Esophagus muscularis mucosa (tissue), 4 donors: Measurements from ENCODE around the gene CSNK1G1. TPM values are rescaled to one million over a fixed set of nuclear protein-coding genes. Genes with fewer than 3 reads are reported as not detected.
"Not testable (repeated sequence)": the region's sequence is repeated elsewhere in the genome, so short reads cannot be mapped to it uniquely, and the experiment has no call there.

ENCODE experiments used
- DNase-seq: peaks from one replicate; pipeline ENCODE4 v3.0.0-alpha.2; 2017; ENCODE audit errors: extremely low spot score
- H3K27ac ChIP-seq, 4 donors: fragments of 200-600 bp; sonication (generic); replicated peaks in 1 of 4; 1 replicate in 3 of 4; 2 replicates in 1 of 4; pipeline ENCODE4 v1.5.1; 2016 to 2019; ENCODE audit warnings: mild to moderate bottlenecking in 1 of 4
- H3K27me3 ChIP-seq, 4 donors: fragments of 200-600 bp; sonication (generic); one replicate each; pipeline versions ENCODE4 v1.5.1 to v1.6.0; 2016 to 2019
- H3K36me3 ChIP-seq, 4 donors: fragments of 200-600 bp; sonication (generic); one replicate each; pipeline ENCODE4 v1.5.1; 2016 to 2019
- H3K4me1 ChIP-seq, 4 donors: fragments of 200-600 bp; sonication (generic); one replicate each; pipeline ENCODE4 v1.5.1; 2016 to 2019
- H3K4me3 ChIP-seq, 4 donors: fragments of 200-600 bp; sonication (generic); 1 replicate in 2 of 4; 2 replicates in 2 of 4; pipeline ENCODE4 v1.5.1; 2016 to 2019; ENCODE audit warnings: mild to moderate bottlenecking in 4 of 4, moderate library complexity in 1 of 4
- H3K9me3 ChIP-seq, 4 donors: fragments of 200-600 bp; sonication (generic); 1 replicate in 3 of 4; 2 replicates in 1 of 4; pipeline ENCODE4 v1.5.1; 2016 to 2019
- EP300 ChIP-seq: sonication (generic); formaldehyde crosslinking; IDR thresholded peaks from one replicate; pipeline ENCODE4 v1.6.1; 2017; ENCODE audit warnings: antibody characterized with exemption
- POLR2A ChIP-seq: fragments of 450-650 bp; IDR thresholded peaks from one replicate; pipeline ENCODE4 v1.6.1; 2017; ENCODE audit warnings: antibody characterized with exemption, moderate library complexity, mild to moderate bottlenecking, low read depth
- POLR2AphosphoS5 ChIP-seq, 2 donors: sonication (generic); formaldehyde crosslinking; IDR thresholded peaks; one replicate each; pipeline ENCODE4 v1.6.1; 2017; ENCODE audit warnings: antibody characterized with exemption in 2 of 2
- WGBS: methylation state at CpG from one replicate; pipeline ENCODE4 v1.1.5; 2018; 5-methylcytosine and 5-hydroxymethylcytosine counted together
- intact Hi-C: fragments of 100-400 bp; cut with DNase I; formaldehyde crosslinking; loops from one replicate; pipeline ENCODE4 v1.15.1; 2023
- total RNA-seq, 4 donors: library from RNA; depleted of rRNA; stranded (reverse); fragments of >200 nt; gene quantifications; one replicate each; pipeline versions ENCODE4 v1.1.0 to v1.2.1, GENCODE V29; 2016
- TF ChIP-seq, protein P1 (sequence below), 3 experiments: fragments of 200-600 bp in 2 of 3; fragments of 450-650 bp in 1 of 3; sonication (generic) in 2 of 3; IDR thresholded peaks; one replicate each; pipeline ENCODE4 v1.5.1; 2017 to 2019; ENCODE audit warnings: antibody characterized with exemption in 3 of 3, mild to moderate bottlenecking in 2 of 3, moderate library complexity in 1 of 3

CSNK1G1 gene
- total RNA-seq, 4 donors from 2014 or later: 9.1 to 11.2 (median 10.1) TPM

GRCh38 chr15:64381000-64381751, 25.2 kb upstream of the CSNK1G1 start, which contains the start of gene PCLAF:
Gene PCLAF, minus strand, starts transcription at chr15:64381441. Its CDS starts 70 bp downstream, at chr15:64381371.
- WGBS: 4% methylated on average over 9 of the region's 38 CpGs
- H3K27me3 ChIP-seq: no peaks in the 10 kb centered on the region
- H3K4me1 ChIP-seq: peaks cover 5 to 16% (median 12%) of the 10 kb centered on the region in 4 donors
- peak within 1 kb of the TSS; percentile 55 to 61 (median 61) for H3K4me3 ChIP-seq
- no peaks in the 10 kb centered on the region for H3K9me3 ChIP-seq
- peak; percentile 97 for DNase-seq
- H3K27ac ChIP-seq: no peak within 1 kb of the TSS
- no peaks in the 10 kb centered on the region for H3K36me3 ChIP-seq
- no peak for TF ChIP-seq POLR2A
- TF ChIP-seq, protein P1, sequence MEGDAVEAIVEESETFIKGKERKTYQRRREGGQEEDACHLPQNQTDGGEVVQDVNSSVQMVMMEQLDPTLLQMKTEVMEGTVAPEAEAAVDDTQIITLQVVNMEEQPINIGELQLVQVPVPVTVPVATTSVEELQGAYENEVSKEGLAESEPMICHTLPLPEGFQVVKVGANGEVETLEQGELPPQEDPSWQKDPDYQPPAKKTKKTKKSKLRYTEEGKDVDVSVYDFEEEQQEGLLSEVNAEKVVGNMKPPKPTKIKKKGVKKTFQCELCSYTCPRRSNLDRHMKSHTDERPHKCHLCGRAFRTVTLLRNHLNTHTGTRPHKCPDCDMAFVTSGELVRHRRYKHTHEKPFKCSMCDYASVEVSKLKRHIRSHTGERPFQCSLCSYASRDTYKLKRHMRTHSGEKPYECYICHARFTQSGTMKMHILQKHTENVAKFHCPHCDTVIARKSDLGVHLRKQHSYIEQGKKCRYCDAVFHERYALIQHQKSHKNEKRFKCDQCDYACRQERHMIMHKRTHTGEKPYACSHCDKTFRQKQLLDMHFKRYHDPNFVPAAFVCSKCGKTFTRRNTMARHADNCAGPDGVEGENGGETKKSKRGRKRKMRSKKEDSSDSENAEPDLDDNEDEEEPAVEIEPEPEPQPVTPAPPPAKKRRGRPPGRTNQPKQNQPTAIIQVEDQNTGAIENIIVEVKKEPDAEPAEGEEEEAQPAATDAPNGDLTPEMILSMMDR (IDR thresholded peaks at IDR 0.05): peak in 1 of 3 experiments; percentile 14
- no peak for TF ChIP-seq EP300
- TF ChIP-seq POLR2AphosphoS5 (IDR thresholded peaks at IDR 0.05): peak in 1 of 2 donors; percentile 75
- intact Hi-C loops: loop anchor here (10.0 kb wide), 2 partner anchors 166 to 216 kb away; partner anchors contain the start of gene PPIB

DNA sequence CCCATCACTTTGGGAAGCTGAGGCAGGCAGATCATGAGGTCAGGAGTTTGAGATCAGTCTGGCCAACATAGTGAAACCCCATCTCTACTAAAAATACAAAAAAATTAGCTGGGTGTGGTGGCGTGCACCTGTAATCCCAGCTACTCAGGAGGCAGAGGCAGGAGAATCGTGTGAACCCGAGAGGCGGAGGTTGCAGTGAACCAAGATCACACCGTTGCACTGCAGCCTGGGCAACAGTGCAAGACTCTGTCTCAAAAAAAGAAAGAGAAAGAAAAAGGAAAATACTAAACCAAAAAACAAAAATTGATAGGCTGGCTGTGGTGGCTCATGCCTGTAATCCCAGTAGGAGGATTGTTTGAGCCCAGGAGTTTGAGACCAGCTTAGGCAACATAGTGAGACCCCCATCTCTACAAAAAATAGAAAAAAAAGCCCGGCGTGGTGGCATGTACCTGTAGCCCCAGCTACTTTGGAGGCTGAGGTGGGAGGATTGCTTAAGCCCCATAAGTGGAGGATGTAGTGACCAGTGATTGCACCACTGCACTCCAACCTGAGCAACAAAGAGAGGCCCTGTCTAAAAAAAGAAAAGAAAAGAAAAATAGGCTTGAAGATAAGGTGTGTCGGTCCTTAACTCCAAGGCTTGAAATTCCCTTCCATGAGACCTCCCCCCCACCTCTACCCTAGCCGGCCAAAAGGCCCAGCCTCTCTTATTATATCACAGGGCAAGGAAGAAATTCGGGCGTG, 24.3 kb upstream of the CSNK1G1 start:
- Histone ChIP-seq H3K4me1 (peaks cover 5 to 16% (median 12%) of the 10 kb centered on the region in 4 donors), H3K4me3 (peak overlapping the region in 3 of 4 donors; percentile 55 to 61 (median 61))
- WGBS: 54% methylated on average over 11 of the region's 11 CpGs
- not testable (repeated sequence) for DNase-seq, H3K36me3 ChIP-seq, H3K27ac ChIP-seq, H3K9me3 ChIP-seq, H3K27me3 ChIP-seq
- intact Hi-C loops: loop anchor here (10.0 kb wide), 2 partner anchors 165 to 215 kb away; partner anchors contain the start of gene PPIB

- no peak overlapping the region for H3K4me3 ChIP-seq
- no peaks in the 10 kb centered on the region for H3K9me3 ChIP-seq
- H3K27ac ChIP-seq: no peak overlapping the region
- peaks cover 5 to 16% (median 12%) of the 10 kb centered on the region in 4 donors for H3K4me1 ChIP-seq
- H3K36me3 ChIP-seq: no peaks in the 10 kb centered on the region
- TF ChIP-seq POLR2A (no peak), POLR2AphosphoS5 (IDR thresholded peaks at IDR 0.05) (no peak), EP300 (no peak)
- TF ChIP-seq, protein P1 (IDR thresholded peaks at IDR 0.05): no peak
- 67% methylated on average over 9 of the region's 9 CpGs for WGBS
- DNase-seq: no peak
- H3K27me3 ChIP-seq: no peaks in the 10 kb centered on the region
- intact Hi-C loops: no loop called here
These were observed 23.4 kb upstream of the CSNK1G1 start for GRCh38 chr15:64379216-64379960.

DNA sequence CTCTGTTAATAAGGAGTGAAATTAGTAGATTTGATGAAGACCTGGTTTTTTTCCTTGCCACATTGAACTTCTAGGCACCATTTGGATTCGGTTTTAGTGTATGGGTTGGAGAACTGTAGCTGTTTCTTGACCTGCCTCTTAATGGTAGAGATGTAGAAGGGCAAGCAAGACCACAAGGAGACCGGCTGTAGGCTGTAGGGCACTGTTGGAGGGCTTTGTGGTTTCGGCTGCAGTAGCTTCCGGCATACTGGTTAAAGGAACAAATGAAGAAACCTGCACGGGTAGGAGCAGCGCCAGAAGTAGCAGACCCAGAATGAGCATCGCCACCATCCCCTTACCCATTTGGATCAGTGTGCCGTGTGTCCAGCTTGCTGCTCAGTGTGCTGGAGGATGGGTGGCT, 17.4 kb upstream of the CSNK1G1 start:
- Histone ChIP-seq H3K4me1 (no peaks in the 10 kb centered on the region), H3K4me3 (no peak overlapping the region), H3K27ac (no peak overlapping the region), H3K36me3 (no peaks in the 10 kb centered on the region), H3K9me3 (no peaks in the 10 kb centered on the region), H3K27me3 (no peaks in the 10 kb centered on the region)
- no peak for TF ChIP-seq EP300
- TF ChIP-seq, protein P1 (IDR thresholded peaks at IDR 0.05): no peak
- TF ChIP-seq POLR2AphosphoS5 (IDR thresholded peaks at IDR 0.05): no peak
- TF ChIP-seq POLR2A: no peak
- intact Hi-C loops: no loop called here
- no peak for DNase-seq
- WGBS: 99% methylated on average over 8 of the region's 8 CpGs

GRCh38 chr15:64371383-64371782, 15.4 kb upstream of the CSNK1G1 start:
- H3K27me3 ChIP-seq, H3K27ac ChIP-seq, intact Hi-C loops, H3K4me1 ChIP-seq, H3K4me3 ChIP-seq, H3K9me3 ChIP-seq, DNase-seq, H3K36me3 ChIP-seq: not testable (repeated sequence)
- WGBS: 97% methylated on average over 8 of the region's 8 CpGs
